ENCODE measurements around the gene RTN1.

- TF ChIP-seq CTCF (IDR thresholded peaks at IDR 0.05; ENCODE audit: low read length) (no peak), EZH2 (IDR thresholded peaks at IDR 0.05; ENCODE audit: borderline replicate concordance, low read length) (no peak)
Measured at GRCh38 chr14:59787045-59787674, 83.4 kb downstream of the RTN1 start.

Measured in OCI-LY1 (cell line).